Pancreas (tissue), 10 donors: ENCODE measurements around the gene MIX23. TPM values are rescaled to one million over a fixed set of nuclear protein-coding genes. Genes with fewer than 3 reads are reported as not detected.

Experiments used
- ATAC-seq, 4 donors: fragments of 200-7000 bp; cut with Tn5 transposase; one replicate each; pipeline versions ENCODE4 v1.8.0 to v1.9.1; 2020; ENCODE audit warnings: mild to moderate bottlenecking in 4 of 4, moderate library complexity in 4 of 4
- DNase-seq, 6 donors: peaks; one replicate each; pipeline ENCODE4 v3.0.0-alpha.2; 2020
- FAIRE-seq: peaks from 2 replicates; lab custom pipeline; 2012; peaks lifted over from hg19 to GRCh38; lab: Jason Lieb, UNC
- H3K27ac ChIP-seq, 4 donors: fragments of 200-600 bp; sonication (generic); 1 replicate in 3 of 4; 2 replicates in 1 of 4; pipeline versions ENCODE4 v1.5.0 to v1.8.0; 2020
- H3K27me3 ChIP-seq, 4 donors: fragments of 200-600 bp; one replicate each; pipeline ENCODE4 v1.8.0; 2021
- H3K36me3 ChIP-seq, 3 donors: fragments of 200-600 bp; sonication (generic) in 1 of 3; one replicate each; pipeline versions ENCODE4 v1.5.0 to v1.8.0; 2020 to 2021
- H3K4me1 ChIP-seq, 3 donors: fragments of 200-600 bp; one replicate each; pipeline ENCODE4 v1.8.0; 2021
- H3K4me3 ChIP-seq, 4 donors: fragments of 200-600 bp; sonication (generic) in 2 of 4; one replicate each; pipeline versions ENCODE4 v1.5.0 to v1.8.0; 2020 to 2021
- H3K9me3 ChIP-seq, 4 donors: fragments of 200-600 bp; one replicate each; pipeline ENCODE4 v1.8.0; 2021
- WGBS, 2 donors: extraction: QIAGEN DNeasy Blood & Tissue Kit; methylation state at CpG; one replicate each; pipeline ENCODE4 v1.1.7; 2013; 5-methylcytosine and 5-hydroxymethylcytosine counted together
- intact Hi-C, 3 donors: fragments of 100-400 bp; cut with DNase I; formaldehyde crosslinking; loops; one replicate each; pipeline versions ENCODE4 v1.11.1 to v1.14.2; 2022
- polyA plus RNA-seq, 2 donors: library from polyadenylated mRNA; stranded (reverse); fragments of 200-250 nt; gene quantifications; one replicate each; pipeline ENCODE4 v1.2.3, GENCODE V29; 2013
- total RNA-seq, 6 donors: library from RNA; stranded (reverse); fragmentation: NEBNext Ultra II Directional in 4 of 6; extraction: Animal tissue kit (Norgen Biotek cat#: 25700) in 4 of 6; gene quantifications; one replicate each; pipeline versions ENCODE4 v1.2.1 to v1.2.4, GENCODE V29; 2021 to 2023
- TF ChIP-seq, protein P1 (sequence below), 4 donors: fragments of 200-600 bp; sonication (generic) in 3 of 4; IDR thresholded peaks; one replicate each; pipeline versions ENCODE4 v1.5.0 to v1.8.0; 2021; ENCODE audit warnings: antibody characterized with exemption in 4 of 4
- donor health status: healthy with polysubstance abuse.
- donor health status: DM: no; HTN: no; CAD: no; lungs with moderate emphysema.
- donor health status: DM: no; HTN: no; CAD: no.
- donor health status: control.
- donor health status: control.
- donor health status: Bipolar disorder and iron deficiency.
- donor health status: DM: yes; HTN: yes; CAD: no.
- donor health status: DM: no; HTN: no; CAD: no.
- donor health status: DM: no; HTN: no; CAD: no.
- donor health status: DM: yes; HTN: yes; CAD: no.

The MIX23 gene
- total and polyA plus RNA-seq, 8 donors = 9.3 to 28.6 (median 14.0) TPM

DNA sequence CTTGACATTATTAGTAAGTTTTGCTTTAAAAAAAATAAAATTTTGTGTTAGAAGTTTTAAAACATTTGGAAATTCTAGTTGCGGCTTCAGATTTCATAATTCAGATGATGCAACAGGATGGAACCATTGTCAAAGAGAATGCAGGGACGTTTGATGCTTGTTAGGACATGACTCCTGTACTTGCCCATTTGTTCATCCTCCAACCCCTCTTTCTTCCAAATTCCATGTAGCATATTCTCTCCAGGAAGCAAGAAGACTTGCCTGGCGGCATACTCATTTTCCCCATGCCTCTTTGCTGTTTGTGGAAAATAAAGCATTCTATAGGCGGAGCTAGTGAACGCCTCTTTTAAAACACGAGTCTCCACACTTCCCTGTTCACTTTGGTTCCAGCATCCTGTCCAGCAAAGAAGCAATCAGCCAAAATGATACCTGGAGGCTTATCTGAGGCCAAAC, 58.1 kb downstream of the MIX23 start, which contains the start of gene CSTA:
CSTA (plus strand) TSS at position 378 of the 453 bp plus-strand sequence; CDS start at position 423, 45 bp downstream.
- Histone ChIP-seq H3K36me3 (no peaks in the 10 kb centered on the region), H3K4me1 (peaks cover 0 to 13% (median 7%) of the 10 kb centered on the region in 3 donors), H3K27ac (no peak within 1 kb of the TSS), H3K4me3 (no peak within 1 kb of the TSS), H3K27me3 (no peaks in the 10 kb centered on the region), H3K9me3 (no peaks in the 10 kb centered on the region)
- 66 to 75% methylated on average over 6 of the region's 6 CpGs for WGBS, 2 donors
- ATAC-seq (peak in 1 of 4 donors; percentile 55), DNase-seq (no peak), FAIRE-seq (no peak)
- TF ChIP-seq, protein P1, sequence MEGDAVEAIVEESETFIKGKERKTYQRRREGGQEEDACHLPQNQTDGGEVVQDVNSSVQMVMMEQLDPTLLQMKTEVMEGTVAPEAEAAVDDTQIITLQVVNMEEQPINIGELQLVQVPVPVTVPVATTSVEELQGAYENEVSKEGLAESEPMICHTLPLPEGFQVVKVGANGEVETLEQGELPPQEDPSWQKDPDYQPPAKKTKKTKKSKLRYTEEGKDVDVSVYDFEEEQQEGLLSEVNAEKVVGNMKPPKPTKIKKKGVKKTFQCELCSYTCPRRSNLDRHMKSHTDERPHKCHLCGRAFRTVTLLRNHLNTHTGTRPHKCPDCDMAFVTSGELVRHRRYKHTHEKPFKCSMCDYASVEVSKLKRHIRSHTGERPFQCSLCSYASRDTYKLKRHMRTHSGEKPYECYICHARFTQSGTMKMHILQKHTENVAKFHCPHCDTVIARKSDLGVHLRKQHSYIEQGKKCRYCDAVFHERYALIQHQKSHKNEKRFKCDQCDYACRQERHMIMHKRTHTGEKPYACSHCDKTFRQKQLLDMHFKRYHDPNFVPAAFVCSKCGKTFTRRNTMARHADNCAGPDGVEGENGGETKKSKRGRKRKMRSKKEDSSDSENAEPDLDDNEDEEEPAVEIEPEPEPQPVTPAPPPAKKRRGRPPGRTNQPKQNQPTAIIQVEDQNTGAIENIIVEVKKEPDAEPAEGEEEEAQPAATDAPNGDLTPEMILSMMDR (IDR thresholded peaks at IDR 0.05) = no peak
- intact Hi-C loops = no loop called here

GRCh38 chr3:122322095-122323075, 60.6 kb downstream of the MIX23 start:
- intact Hi-C loops = no loop called here

DNA sequence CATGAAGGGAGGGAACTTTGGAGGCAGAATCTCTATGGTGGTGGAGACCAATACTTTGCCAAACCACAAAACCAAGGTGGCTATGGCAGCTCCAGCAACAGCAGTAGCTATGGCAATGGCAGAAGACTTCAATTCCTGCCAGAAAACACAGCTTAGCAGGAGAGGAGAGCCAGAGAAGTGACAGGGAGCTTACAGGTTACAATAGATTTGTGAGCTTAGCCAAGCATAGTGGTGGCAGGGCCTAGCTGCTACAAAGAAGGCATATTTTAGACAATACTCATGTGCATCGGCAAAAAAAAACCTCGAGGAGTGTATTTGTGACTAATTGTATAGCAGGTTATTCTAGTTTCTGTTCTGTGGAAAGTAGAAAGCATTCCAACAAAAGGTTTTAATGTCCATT, 64.4 kb downstream of the MIX23 start:
- intact Hi-C loops = no loop called here
- Histone ChIP-seq H3K27ac (no peak overlapping the region), H3K9me3 (no peaks in the 10 kb centered on the region), H3K36me3 (no peaks in the 10 kb centered on the region), H3K4me3 (no peak overlapping the region), H3K27me3 (no peaks in the 10 kb centered on the region), H3K4me1 (peaks cover 0 to 13% (median 7%) of the 10 kb centered on the region in 3 donors)
- TF ChIP-seq, protein P1 (IDR thresholded peaks at IDR 0.05) = no peak
- ATAC-seq (no peak), FAIRE-seq (no peak), DNase-seq (no peak)
- 88 to 95% methylated on average over 2 of the region's 2 CpGs for WGBS, 2 donors

More at GRCh38 chr3:122322095-122323075, 60.6 kb downstream of the MIX23 start:
- TF ChIP-seq, protein P1 (IDR thresholded peaks at IDR 0.05) = no peak
- peak overlapping the region in 1 of 4 donors; percentile 30 for H3K27ac ChIP-seq
- DNase-seq (no peak), FAIRE-seq (no peak), ATAC-seq (peak in 3 of 4 donors; percentile 80 to 94 (median 80))
- H3K4me3 ChIP-seq = no peak overlapping the region
- no peaks in the 10 kb centered on the region for H3K36me3 ChIP-seq
- WGBS, 2 donors = 65 to 67% methylated on average over 5 of the region's 5 CpGs
- H3K27me3 ChIP-seq = no peaks in the 10 kb centered on the region
- no peaks in the 10 kb centered on the region for H3K9me3 ChIP-seq
- H3K4me1 ChIP-seq = peaks cover 0 to 13% (median 7%) of the 10 kb centered on the region in 3 donors

DNA sequence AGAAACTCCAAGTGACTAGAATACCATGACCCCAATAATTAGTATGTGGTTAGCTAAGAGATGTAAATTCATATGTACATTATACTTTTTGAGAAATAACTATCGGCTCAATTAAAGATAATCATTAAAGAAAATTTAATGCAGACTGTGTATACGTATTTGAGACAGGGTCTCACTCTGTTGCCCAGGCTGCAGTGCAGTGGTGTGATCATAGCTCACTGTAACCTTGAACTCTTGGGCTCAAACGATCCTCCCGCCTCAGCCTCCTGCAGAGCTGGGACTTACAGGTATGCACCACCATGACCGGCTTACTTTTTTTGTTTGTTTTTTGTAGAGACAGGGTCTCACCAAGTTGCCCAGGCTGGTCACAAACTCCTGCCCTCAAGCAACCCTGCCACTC, 66.7 kb downstream of the MIX23 start:
- no peaks in the 10 kb centered on the region for H3K36me3 ChIP-seq
- WGBS, 2 donors = 67 to 79% methylated on average over 5 of the region's 5 CpGs
- ATAC-seq (no peak), FAIRE-seq (no peak), DNase-seq (no peak)
- no peak overlapping the region for H3K4me3 ChIP-seq
- TF ChIP-seq, protein P1 (IDR thresholded peaks at IDR 0.05) = no peak
- peaks cover 0 to 3% (median 0%) of the 10 kb centered on the region in 3 donors for H3K4me1 ChIP-seq
- H3K27me3 ChIP-seq = no peaks in the 10 kb centered on the region
- intact Hi-C loops = no loop called here
- H3K9me3 ChIP-seq = no peaks in the 10 kb centered on the region
- no peak overlapping the region for H3K27ac ChIP-seq
